IPS-NIHi7 (cell line): ENCODE results near the gene CRLF2.
"Not testable (repeated sequence)": the region's sequence is repeated elsewhere in the genome, so short reads cannot be mapped to it uniquely, and the experiment has no call there.

ENCODE experiments used
- DNase-seq: peaks from one replicate; pipeline ENCODE4 v3.0.0; 2012; ENCODE audit warnings: mixed read lengths; ENCODE audit errors: extremely low spot score

CRLF2 gene

GRCh38 chrX:1215123-1215823 lies 2.8 kb upstream of the CRLF2 start:
- no peak for DNase-seq

GRCh38 chrX:1213971-1214370 lies 1.5 kb upstream of the CRLF2 start:
- no peak for DNase-seq

GRCh38 chrX:1210844-1211243 lies 1.6 kb downstream of the CRLF2 start:
- DNase-seq, result no peak

- DNase-seq, result no peak
These were observed 4.9 kb downstream of the CRLF2 start for GRCh38 chrX:1207496-1208025.

- DNase-seq, result peak; percentile 47
These were observed 6.5 kb downstream of the CRLF2 start for GRCh38 chrX:1205681-1206611.

- no peak for DNase-seq
These were observed 10.2 kb downstream of the CRLF2 start for GRCh38 chrX:1202251-1202650.

GRCh38 chrX:1196436-1196835 lies 16.0 kb downstream of the CRLF2 start:
- no peak for DNase-seq

- not testable (repeated sequence) for DNase-seq
These were observed 20.3 kb downstream of the CRLF2 start for GRCh38 chrX:1192196-1192595.

GRCh38 chrX:1190596-1191145 lies 21.8 kb downstream of the CRLF2 start:
- no peak for DNase-seq

- DNase-seq, result no peak
These were observed 26.9 kb downstream of the CRLF2 start for GRCh38 chrX:1185561-1185960.

- DNase-seq, result no peak
These were observed 30.2 kb downstream of the CRLF2 start for GRCh38 chrX:1182211-1182610.

GRCh38 chrX:1181661-1182060 lies 30.8 kb downstream of the CRLF2 start:
- not testable (repeated sequence) for DNase-seq

- DNase-seq, result no peak
These were observed 31.3 kb downstream of the CRLF2 start for GRCh38 chrX:1181170-1181569.

- DNase-seq, result no peak
These were observed 33.8 kb downstream of the CRLF2 start for GRCh38 chrX:1178580-1179057.

GRCh38 chrX:1176531-1177320 lies 35.7 kb downstream of the CRLF2 start:
- not testable (repeated sequence) for DNase-seq

GRCh38 chrX:1174609-1175545 lies 37.6 kb downstream of the CRLF2 start:
- not testable (repeated sequence) for DNase-seq

- DNase-seq, result not testable (repeated sequence)
These were observed 39.0 kb downstream of the CRLF2 start for GRCh38 chrX:1173435-1173834.

- DNase-seq, result no peak
These were observed 40.0 kb downstream of the CRLF2 start for GRCh38 chrX:1172496-1172895.

- not testable (repeated sequence) for DNase-seq
These were observed 40.5 kb downstream of the CRLF2 start for GRCh38 chrX:1171915-1172314.

- DNase-seq, result no peak
These were observed 42.2 kb downstream of the CRLF2 start for GRCh38 chrX:1170243-1170642.
